H1 (cell line): ENCODE measurements around the gene KRT85. TPM values are rescaled to one million over a fixed set of nuclear protein-coding genes. Genes with fewer than 3 reads are reported as not detected.

ENCODE experiments used
- CTCF ChIA-PET: fragments of 300-600 bp; sonication (Branson Sonifier 250); formaldehyde crosslinking; loops from one replicate; lab custom pipeline; 2021; ENCODE audit not compliant: partially characterized antibody; lab: Charles Lee
- POLR2A ChIA-PET: fragments of 300-600 bp; sonication (Branson Sonifier 250); formaldehyde crosslinking; loops from one replicate; lab custom pipeline; 2021; ENCODE audit warnings: inconsistent platforms; ENCODE audit not compliant: partially characterized antibody; lab: Charles Lee
- DNase-seq, 2 experiments: peaks; one replicate each; pipeline versions ENCODE4 v3.0.0 to v3.0.0-alpha.2; 2010 to 2022; ENCODE audit warnings: low spot score in 2 of 2, low read depth in 1 of 2, mixed read lengths in 1 of 2
- FAIRE-seq: peaks from 2 replicates; lab custom pipeline; 2011; peaks lifted over from hg19 to GRCh38; lab: Jason Lieb, UNC
- H2AFZ ChIP-seq: 2 replicates; pipeline ENCODE4 v1.8.1; 2012; ENCODE audit warnings: low read length, inconsistent platforms
- H2AK5ac ChIP-seq: 2 replicates; pipeline ENCODE4 v1.6.1; 2013; ENCODE audit warnings: low read depth, low read length
- H2BK120ac ChIP-seq: replicated peaks from 2 replicates; pipeline ENCODE3; 2013; ENCODE audit warnings: low read depth, low read length, inconsistent platforms
- H2BK12ac ChIP-seq: 2 replicates; pipeline ENCODE4 v1.6.1; 2013; ENCODE audit warnings: low read depth, low read length
- H2BK15ac ChIP-seq: 2 replicates; pipeline ENCODE4 v1.6.1; 2013; ENCODE audit warnings: low read length
- H2BK20ac ChIP-seq: 2 replicates; pipeline ENCODE4 v1.6.1; 2013; ENCODE audit warnings: low read length
- H2BK5ac ChIP-seq: 2 replicates; pipeline ENCODE4 v1.6.1; 2013; ENCODE audit warnings: low read depth, low read length
- H3K14ac ChIP-seq: 2 replicates; pipeline ENCODE4 v1.6.1; 2013; ENCODE audit warnings: inconsistent platforms; ENCODE audit not compliant: insufficient read length
- H3K18ac ChIP-seq: 2 replicates; pipeline ENCODE4 v1.6.1; 2013; ENCODE audit warnings: low read length; ENCODE audit errors: extremely low read depth
- H3K23ac ChIP-seq: 2 replicates; pipeline ENCODE4 v1.6.1; 2013; ENCODE audit warnings: inconsistent platforms; ENCODE audit not compliant: insufficient read length
- H3K23me2 ChIP-seq: 2 replicates; pipeline ENCODE4 v1.6.1; 2013; ENCODE audit warnings: low read depth, low read length
- H3K27ac ChIP-seq: 2 replicates; pipeline ENCODE4 v1.6.1; 2011; ENCODE audit warnings: low read depth, low read length, inconsistent platforms
- H3K27me3 ChIP-seq, 4 experiments: replicated peaks in 1 of 4; 1 replicate in 1 of 4; 2 replicates in 3 of 4; pipeline versions ENCODE4 v1.6.1 to v1.8.1; 2011 to 2013; ENCODE audit warnings: low read length in 3 of 4, mild to moderate bottlenecking in 3 of 4, inconsistent platforms in 2 of 4, mixed read lengths in 2 of 4, moderate library complexity in 1 of 4; ENCODE audit not compliant: control insufficient read depth in 3 of 4, insufficient read depth in 3 of 4; ENCODE audit errors: extremely low read depth in 1 of 4
- H3K36me3 ChIP-seq, 4 experiments: 2 replicates each; pipeline versions ENCODE4 v1.6.1 to v1.8.1; 2011 to 2013; ENCODE audit warnings: mild to moderate bottlenecking in 4 of 4, low read length in 3 of 4, moderate library complexity in 2 of 4, control low read depth in 1 of 4, inconsistent platforms in 1 of 4; ENCODE audit not compliant: insufficient read depth in 4 of 4, control insufficient read depth in 2 of 4
- H3K4ac ChIP-seq: replicated peaks from 2 replicates; pipeline ENCODE3; 2013; ENCODE audit warnings: low read length, low read depth, mixed read lengths, inconsistent platforms; ENCODE audit not compliant: insufficient read length
- H3K4me1 ChIP-seq, 4 experiments: replicated peaks in 1 of 4; 1 replicate in 1 of 4; 2 replicates in 3 of 4; pipeline versions ENCODE4 v1.6.1 to v1.8.1; 2011 to 2013; ENCODE audit warnings: low read length in 3 of 4, inconsistent platforms in 2 of 4, mixed read lengths in 1 of 4; ENCODE audit not compliant: insufficient read depth in 4 of 4, control insufficient read depth in 3 of 4
- H3K4me2 ChIP-seq, 2 experiments: 2 replicates each; pipeline versions ENCODE4 v1.6.1 to v1.8.1; 2011 to 2013; ENCODE audit warnings: low read depth in 2 of 2, low read length in 2 of 2, control low read depth in 1 of 2, inconsistent platforms in 1 of 2, mild to moderate bottlenecking in 1 of 2; ENCODE audit not compliant: insufficient read depth in 1 of 2
- H3K4me3 ChIP-seq, 4 experiments: fragments of 200-600, 300-600 bp in 1 of 4; sonication (generic), shearing (Covaris generic), sonication (Bioruptor Twin) in 1 of 4; 2 replicates each; pipeline versions ENCODE4 v1.5.1 to v1.8.1; 2011 to 2016; ENCODE audit warnings: low read length in 4 of 4, low read depth in 3 of 4, control low read depth in 2 of 4, inconsistent platforms in 2 of 4, mild to moderate bottlenecking in 2 of 4, mixed read lengths in 1 of 4, moderate library complexity in 1 of 4; ENCODE audit not compliant: insufficient read depth in 2 of 4; ENCODE audit errors: extremely low read depth in 1 of 4
- H3K56ac ChIP-seq: replicated peaks from 2 replicates; pipeline ENCODE3; 2013; ENCODE audit warnings: low read depth, mild to moderate bottlenecking, mixed read lengths, low read length, inconsistent platforms; ENCODE audit not compliant: insufficient read length
- H3K79me1 ChIP-seq: 2 replicates; pipeline ENCODE4 v1.6.1; 2013; ENCODE audit warnings: low read depth, low read length, control low read depth
- H3K79me2 ChIP-seq, 2 experiments: 2 replicates each; pipeline versions ENCODE4 v1.6.1 to v1.8.1; 2012 to 2013; ENCODE audit warnings: low read length in 2 of 2, mild to moderate bottlenecking in 2 of 2, inconsistent platforms in 1 of 2; ENCODE audit not compliant: insufficient read depth in 2 of 2, control insufficient read depth in 1 of 2
- H3K9ac ChIP-seq, 4 experiments: replicated peaks in 1 of 4; 1 replicate in 1 of 4; 2 replicates in 3 of 4; pipeline versions ENCODE4 v1.6.1 to v1.8.1; 2011 to 2013; ENCODE audit warnings: low read depth in 3 of 4, low read length in 3 of 4, control low read depth in 2 of 4, mild to moderate bottlenecking in 2 of 4, moderate library complexity in 2 of 4, inconsistent platforms in 1 of 4; ENCODE audit errors: extremely low read depth in 1 of 4
- H3K9me3 ChIP-seq, 2 experiments: 2 replicates each; pipeline versions ENCODE4 v1.6.1 to v1.8.1; 2012 to 2013; ENCODE audit warnings: mild to moderate bottlenecking in 2 of 2, moderate library complexity in 2 of 2, control low read depth in 1 of 2, inconsistent platforms in 1 of 2, low read depth in 1 of 2, low read length in 1 of 2, mixed read lengths in 1 of 2; ENCODE audit not compliant: insufficient read depth in 2 of 2
- H4K20me1 ChIP-seq, 2 experiments: replicated peaks in 1 of 2; 2 replicates each; pipeline versions ENCODE3 to v1.8.1; 2011 to 2013; ENCODE audit warnings: inconsistent platforms in 2 of 2, low read length in 2 of 2, mild to moderate bottlenecking in 1 of 2; ENCODE audit not compliant: insufficient read depth in 2 of 2, control insufficient read depth in 1 of 2
- H4K5ac ChIP-seq: 2 replicates; pipeline ENCODE4 v1.6.1; 2013; ENCODE audit warnings: low read length, low read depth, mixed read lengths, inconsistent platforms; ENCODE audit not compliant: insufficient read length
- H4K8ac ChIP-seq: 2 replicates; pipeline ENCODE4 v1.8.0; 2013; ENCODE audit warnings: mild to moderate bottlenecking, moderate library complexity, low read length, inconsistent platforms; ENCODE audit not compliant: insufficient read depth; ENCODE audit errors: extremely low read depth
- H4K91ac ChIP-seq: replicated peaks from 2 replicates; pipeline ENCODE3; 2013; ENCODE audit warnings: low read length, mixed read lengths, inconsistent platforms; ENCODE audit not compliant: insufficient read length
- CBX8 ChIP-seq: fragments of 300-800, 300-1000 bp; sonication (generic); IDR thresholded peaks from 2 replicates; pipeline ENCODE4 v1.7.1; 2016; ENCODE audit warnings: low read depth, low read length, borderline replicate concordance
- CHD1 ChIP-seq: IDR thresholded peaks from 2 replicates; pipeline ENCODE4 v1.6.1; 2012; ENCODE audit warnings: low read depth, low read length, improper control_type of control experiment
- PHF8 ChIP-seq: fragments of 200-600 bp; sonication (generic); conservative IDR thresholded peaks from 2 replicates; pipeline ENCODE4 v1.7.1; 2012; ENCODE audit warnings: low read depth, mild to moderate bottlenecking, inconsistent platforms, low read length, moderate library complexity
- POLR2A ChIP-seq, 2 experiments: IDR thresholded peaks; 1 replicate in 1 of 2; 2 replicates in 1 of 2; pipeline ENCODE4 v1.6.1; 2011; ENCODE audit warnings: low read depth in 2 of 2, low read length in 2 of 2, mild to moderate bottlenecking in 2 of 2; ENCODE audit errors: control extremely low read depth in 1 of 2
- SIRT6 ChIP-seq: IDR thresholded peaks from one replicate; pipeline ENCODE4 v1.7.1; 2012; ENCODE audit warnings: low read length, inconsistent platforms
- WGBS, 2 experiments: shearing (Covaris generic) in 1 of 2; methylation state at CpG; one replicate each; pipeline versions ENCODE4 v1.1.6 to v1.1.7; 2013 to 2015; ENCODE audit warnings: low lambda C conversion rate in 2 of 2, mixed read lengths in 2 of 2, inconsistent platforms in 1 of 2, low coverage in 1 of 2, missing lambda C conversion rate in 1 of 2; ENCODE audit not compliant: insufficient replicate concordance in 2 of 2, insufficient coverage in 1 of 2, insufficient read length in 1 of 2; ENCODE audit errors: extremely low coverage in 1 of 2, missing lambda C conversion rate in 1 of 2; 5-methylcytosine and 5-hydroxymethylcytosine counted together
- polyA plus RNA-seq, 7 experiments: library from polyadenylated mRNA; depleted of rRNA in 3 of 7; stranded (reverse) in 5 of 7; unstranded in 2 of 7; fragments of >200 nt in 5 of 7; fragments of 200-250 nt in 2 of 7; gene quantifications; 1 replicate in 5 of 7; 2 replicates in 1 of 7; 4 replicates in 1 of 7; pipeline versions ENCODE4 v1.2.1 to v1.2.3, GENCODE V29; 2011 to 2013; ENCODE audit warnings: missing spikeins in 2 of 7, mixed read lengths in 2 of 7
- total RNA-seq: library from RNA; stranded (reverse); fragmentation: NEBNext Ultra II Directional; extraction: Animal tissue kit (Norgen Biotek cat#: 25700); gene quantifications from 2 replicates; pipeline ENCODE4 v1.2.1, GENCODE V29; 2021

The KRT85 gene
- total and polyA plus RNA-seq, 2 of the 8 experiments (the other 6 are each of a cell fraction or from before 2014, with no cell fraction given) = not detected

DNA sequence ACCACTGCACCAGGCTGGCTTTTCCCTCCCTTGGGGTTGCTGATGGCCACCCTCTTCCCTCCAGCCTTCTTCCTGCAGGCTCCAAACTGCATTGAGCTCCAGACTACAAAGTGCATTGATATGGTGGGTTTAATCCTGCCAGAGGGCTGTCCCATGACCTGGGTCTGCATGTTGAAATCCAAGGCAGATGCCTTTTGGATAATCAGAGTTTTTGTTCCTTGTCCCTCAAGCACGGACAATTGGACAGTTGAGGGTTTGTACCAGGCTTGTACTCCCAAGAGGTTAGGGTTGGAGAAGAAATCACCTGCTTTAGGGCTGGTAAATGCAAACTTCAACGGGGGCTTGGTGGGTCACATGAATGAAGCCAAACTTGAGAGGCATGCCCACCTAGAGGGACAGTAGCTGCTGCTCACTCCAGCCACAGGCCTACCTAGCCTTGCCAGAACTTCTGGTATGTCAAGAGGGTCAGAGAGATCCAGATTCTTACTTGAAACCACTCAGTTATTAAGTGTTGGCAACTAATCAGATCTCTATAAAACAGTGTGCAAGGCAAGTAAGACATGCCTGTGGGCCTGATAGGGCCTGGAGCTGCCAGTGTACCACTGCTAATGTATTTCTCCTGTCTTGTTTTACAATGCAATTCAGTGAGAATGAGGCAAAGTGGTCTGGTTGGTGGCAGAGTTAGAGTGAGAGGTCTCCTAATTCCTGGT lies 24.3 kb downstream of the KRT85 start:
- Histone ChIP-seq H3K36me3 (no peaks in the 10 kb centered on the region), H2BK5ac (no peak overlapping the region), H3K4me1 (no peaks in the 10 kb centered on the region), H2AK5ac (no peak overlapping the region), H3K79me1 (no peaks in the 10 kb centered on the region), H4K91ac (no peak overlapping the region), H3K79me2 (no peaks in the 10 kb centered on the region), H2BK12ac (no peak overlapping the region), H3K9ac (no peak overlapping the region), H4K8ac (0 out of 2 replicates have a peak overlapping the region, but pooled peaks have one; percentile 8), H3K14ac (no peak overlapping the region), H2AFZ (no peak overlapping the region), H3K9me3 (no peaks in the 10 kb centered on the region), H4K20me1 (no peaks in the 10 kb centered on the region), H3K23me2 (no peaks in the 10 kb centered on the region), H3K4me3 (no peak overlapping the region), H3K27ac (no peak overlapping the region), H3K56ac (no peak overlapping the region), H3K23ac (no peak overlapping the region), H3K18ac (no peak overlapping the region), H3K27me3 (no peaks in the 10 kb centered on the region), H3K4me2 (no peak overlapping the region), H2BK120ac (no peak overlapping the region), H3K4ac (no peak overlapping the region), H2BK20ac (no peak overlapping the region), H2BK15ac (no peak overlapping the region), H4K5ac (no peak overlapping the region)
- CTCF ChIA-PET = interaction anchor here (0.6 to 10.9 kb wide), 10 partner anchors 15 to 1105 kb away, joined by 3 to 126 read pairs (median 4); no protein-coding TSS in a partner anchor
- POLR2A ChIA-PET = no interaction called here
- FAIRE-seq (no peak), DNase-seq (no peak)
- 86% methylated on average over 2 of the region's 2 CpGs; no CpG with 5 or more reads in 1 of the 2 experiments for WGBS, 2 experiments
- TF ChIP-seq PHF8 = no peak
- TF ChIP-seq POLR2A (IDR thresholded peaks at IDR 0.05; ENCODE audit: control extremely low read depth in 1 of 2, low read depth in 2 of 2, low read length in 2 of 2) = no peak
- TF ChIP-seq CBX8 = no peak
- TF ChIP-seq SIRT6 = no peak
- no peak for TF ChIP-seq CHD1
